AG10803 (cell line): ENCODE measurements around the gene ZMYND15.

Source experiments
- DNase-seq: peaks from one replicate; pipeline ENCODE4 v3.0.0; 2010; ENCODE audit warnings: low read depth
- H3K4me3 ChIP-seq: 2 replicates; pipeline ENCODE4 v1.5.1; 2011; ENCODE audit warnings: mild to moderate bottlenecking, low read length, control low read depth
- CTCF ChIP-seq: conservative IDR thresholded peaks from 2 replicates; pipeline ENCODE4 v1.5.1; 2011; ENCODE audit warnings: mild to moderate bottlenecking, low read length, control low read depth, inconsistent platforms

The ZMYND15 gene

DNA sequence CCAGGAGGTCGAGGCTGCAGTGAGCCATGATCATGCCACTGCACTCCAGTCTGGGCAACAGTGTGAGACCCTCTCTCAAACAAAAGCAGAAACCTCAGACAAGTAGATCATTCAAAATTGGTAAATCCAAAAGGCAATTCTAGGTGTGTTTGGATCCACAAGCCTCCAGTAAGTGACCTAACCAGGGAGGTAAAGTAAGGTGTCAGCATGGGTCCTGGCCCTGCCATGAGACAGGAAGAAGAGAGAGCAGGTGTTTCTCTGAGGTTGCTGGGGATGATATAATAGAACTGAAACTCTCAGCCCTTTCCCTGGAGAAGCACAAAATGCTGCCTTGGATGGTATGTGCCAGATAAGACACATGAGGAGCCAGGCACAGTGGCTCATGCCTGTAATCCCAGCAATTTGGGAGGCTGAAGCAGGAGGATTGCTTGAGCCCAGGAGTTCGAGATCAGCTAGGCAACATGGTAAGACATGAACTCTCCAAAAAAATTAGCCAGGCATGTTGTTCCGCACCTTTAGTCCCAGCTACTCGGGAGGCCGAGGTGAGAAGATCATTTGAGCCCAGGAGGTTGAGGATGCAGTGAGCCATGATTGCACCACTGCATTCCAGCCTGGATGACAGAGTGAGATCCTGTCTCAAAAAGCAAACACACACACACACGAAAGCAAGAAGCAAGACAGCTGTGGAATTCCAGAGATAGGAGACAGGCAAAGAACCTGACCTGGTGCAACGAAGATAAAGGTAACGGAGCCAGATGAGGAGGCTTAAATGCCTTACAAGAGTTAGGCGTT is 38.5 kb downstream of the ZMYND15 start:
- TF ChIP-seq CTCF: no peak
- H3K4me3 ChIP-seq: no peak overlapping the region
- peak; percentile 17 for DNase-seq

DNA sequence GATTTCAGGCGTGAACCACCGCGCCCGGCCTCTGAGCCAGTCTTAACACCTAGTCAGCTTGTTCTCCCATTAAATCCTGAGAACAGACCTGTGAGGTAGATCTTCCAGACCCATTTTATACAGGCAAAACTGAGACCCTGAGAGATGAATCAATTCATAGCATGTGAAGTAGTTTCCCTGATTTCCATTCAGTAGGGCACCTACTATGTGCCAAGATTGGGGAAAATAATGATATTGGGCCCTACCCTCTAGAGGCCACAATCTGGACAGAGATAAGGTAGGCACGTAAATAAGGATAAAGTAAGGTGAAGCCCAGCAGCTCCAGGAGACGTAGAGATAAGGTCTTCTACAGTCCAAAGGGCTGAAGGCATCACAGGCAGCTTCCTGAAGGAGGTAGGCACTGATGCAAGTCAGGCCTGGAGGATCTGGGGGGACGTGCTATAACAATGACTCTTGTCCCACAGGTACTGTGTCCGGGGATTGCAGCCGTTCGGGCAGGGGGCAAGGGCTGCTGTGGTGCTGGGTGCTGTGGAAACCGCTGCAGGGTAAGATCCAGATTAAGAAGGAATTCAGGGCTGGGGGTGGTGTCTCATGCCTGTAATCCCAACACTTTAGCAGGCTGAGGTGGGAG is 40.8 kb downstream of the ZMYND15 start:
- no peak for DNase-seq
- no peak for TF ChIP-seq CTCF

GRCh38 chr17:4782652-4783051 is 43.0 kb downstream of the ZMYND15 start:
- DNase-seq: no peak
- H3K4me3 ChIP-seq: no peak overlapping the region

More for the DNA sequence above, 40.8 kb downstream of the ZMYND15 start:
- H3K4me3 ChIP-seq: no peak overlapping the region

GRCh38 chr17:4785311-4786105 is 45.9 kb downstream of the ZMYND15 start:
- no peak for DNase-seq
- peak overlapping the region; percentile 17 for H3K4me3 ChIP-seq
- TF ChIP-seq CTCF: no peak

More at GRCh38 chr17:4782652-4783051, 43.0 kb downstream of the ZMYND15 start:
- no peak for TF ChIP-seq CTCF

- TF ChIP-seq CTCF: no peak
- H3K4me3 ChIP-seq: peak within 1 kb of the TSS; percentile 26
- peak; percentile 38 for DNase-seq
Observed at GRCh38 chr17:4786106-4786511, 46.5 kb downstream of the ZMYND15 start, which contains the start of gene VMO1. Gene VMO1, minus strand, starts transcription at chr17:4786364. Its CDS starts 12 bp downstream, at chr17:4786352.

DNA sequence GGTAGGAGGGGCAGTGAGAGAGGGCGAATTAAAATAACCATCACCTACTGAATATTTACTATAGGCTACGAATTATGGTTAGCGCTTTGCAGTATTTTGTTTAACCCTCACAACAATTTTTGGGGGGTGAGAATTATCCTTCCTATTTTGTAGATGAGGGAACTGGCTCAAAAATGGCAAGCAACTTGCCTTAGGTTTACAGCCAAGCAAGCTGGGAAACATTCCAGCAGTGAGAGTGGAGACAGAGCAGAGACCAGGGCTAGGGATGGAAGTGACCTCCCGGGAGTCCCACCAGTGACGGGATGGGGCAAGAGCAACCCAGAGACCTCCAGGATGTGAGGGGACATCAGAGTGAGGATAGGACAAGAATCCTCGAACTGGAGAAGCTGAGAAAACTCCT is 46.9 kb downstream of the ZMYND15 start:
- peak; percentile 22 for DNase-seq
- no peak; the same call in 1 of the 2 replicates for TF ChIP-seq CTCF
- H3K4me3 ChIP-seq: no peak overlapping the region; the same call in 1 of the 2 replicates
